ENCODE measurements around the gene NYAP2. TPM values are rescaled to one million over a fixed set of nuclear protein-coding genes. Genes with fewer than 3 reads are reported as not detected.

Gene NYAP2
- polyA plus RNA-seq, 1 experiment = not detected

DNA sequence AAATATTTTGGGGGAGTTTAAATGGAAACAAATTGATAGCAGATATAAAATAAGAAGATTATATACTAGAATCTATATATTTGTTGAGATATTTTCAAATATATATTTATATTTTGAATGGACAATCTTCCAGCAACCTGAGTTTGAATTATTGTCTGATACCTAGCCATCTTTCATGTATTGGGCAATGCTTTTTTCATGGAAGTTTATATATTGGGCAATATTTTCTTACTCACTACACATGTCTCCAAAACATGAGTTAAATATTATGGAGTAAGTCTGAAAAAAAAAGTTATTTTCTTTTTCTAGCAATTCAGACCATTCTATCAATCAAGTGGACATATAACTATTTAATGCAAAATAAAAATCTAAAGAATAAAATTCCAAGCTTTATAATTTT lies 295.2 kb downstream of the NYAP2 start:
- DNase-seq (ENCODE audit: low read depth, low spot score) = no peak
- Histone ChIP-seq H3K27ac (ENCODE audit: low read depth, low read length) (no peak overlapping the region), H3K4me3 (ENCODE audit: low read depth, low read length) (no peak overlapping the region), H3K9me3 (ENCODE audit: control insufficient read depth, insufficient read depth, low read length) (no peaks in the 10 kb centered on the region), H3K27me3 (ENCODE audit: control insufficient read depth, insufficient read depth, low read length) (no peaks in the 10 kb centered on the region)
- CTCF ChIA-PET = interaction anchor here (0.6 kb wide), 1 partner anchor 1544 kb away, joined by 4 read pairs; no protein-coding TSS in a partner anchor
- TF ChIP-seq, protein P1, sequence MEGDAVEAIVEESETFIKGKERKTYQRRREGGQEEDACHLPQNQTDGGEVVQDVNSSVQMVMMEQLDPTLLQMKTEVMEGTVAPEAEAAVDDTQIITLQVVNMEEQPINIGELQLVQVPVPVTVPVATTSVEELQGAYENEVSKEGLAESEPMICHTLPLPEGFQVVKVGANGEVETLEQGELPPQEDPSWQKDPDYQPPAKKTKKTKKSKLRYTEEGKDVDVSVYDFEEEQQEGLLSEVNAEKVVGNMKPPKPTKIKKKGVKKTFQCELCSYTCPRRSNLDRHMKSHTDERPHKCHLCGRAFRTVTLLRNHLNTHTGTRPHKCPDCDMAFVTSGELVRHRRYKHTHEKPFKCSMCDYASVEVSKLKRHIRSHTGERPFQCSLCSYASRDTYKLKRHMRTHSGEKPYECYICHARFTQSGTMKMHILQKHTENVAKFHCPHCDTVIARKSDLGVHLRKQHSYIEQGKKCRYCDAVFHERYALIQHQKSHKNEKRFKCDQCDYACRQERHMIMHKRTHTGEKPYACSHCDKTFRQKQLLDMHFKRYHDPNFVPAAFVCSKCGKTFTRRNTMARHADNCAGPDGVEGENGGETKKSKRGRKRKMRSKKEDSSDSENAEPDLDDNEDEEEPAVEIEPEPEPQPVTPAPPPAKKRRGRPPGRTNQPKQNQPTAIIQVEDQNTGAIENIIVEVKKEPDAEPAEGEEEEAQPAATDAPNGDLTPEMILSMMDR (IDR thresholded peaks at IDR 0.05; ENCODE audit: low read depth, low read length) = no peak
- POLR2A ChIA-PET = no interaction called here

DNA sequence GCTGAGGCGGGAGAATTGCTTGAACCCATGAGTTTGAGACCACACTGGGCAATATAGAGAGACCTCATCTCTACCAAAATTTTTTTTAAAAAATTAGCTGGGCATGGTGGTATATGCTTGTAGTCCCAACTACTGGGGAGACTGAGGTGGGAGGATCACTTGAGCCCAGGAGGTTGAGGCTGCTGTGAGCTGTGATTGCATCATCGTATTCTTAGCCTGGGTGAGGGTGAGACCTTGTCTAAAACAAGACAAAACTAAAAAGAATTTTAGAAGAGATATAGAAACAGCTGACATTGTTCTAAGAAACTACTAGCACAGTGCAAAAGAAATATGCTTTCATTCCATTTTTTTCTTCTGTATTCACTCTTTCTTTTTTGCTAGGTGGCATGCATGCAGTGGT lies 298.4 kb downstream of the NYAP2 start:
- POLR2A ChIA-PET = no interaction called here

More for the DNA sequence above, 298.4 kb downstream of the NYAP2 start:
- Histone ChIP-seq H3K9me3 (ENCODE audit: control insufficient read depth, insufficient read depth, low read length) (no peaks in the 10 kb centered on the region), H3K27me3 (ENCODE audit: control insufficient read depth, insufficient read depth, low read length) (no peaks in the 10 kb centered on the region), H3K27ac (ENCODE audit: low read depth, low read length) (no peak overlapping the region), H3K4me3 (ENCODE audit: low read depth, low read length) (no peak overlapping the region)
- CTCF ChIA-PET = no interaction called here
- TF ChIP-seq, protein P1 (IDR thresholded peaks at IDR 0.05; ENCODE audit: low read depth, low read length) = no peak
- DNase-seq (ENCODE audit: low read depth, low spot score) = no peak

Small RNA genes lying within 50 kb of the gene (small RNA-seq; reads per million reads assigned to genes)
- not detected for gene AC016717.1 (ENCODE audit: insufficient read length, low read depth)

All from AG04450 (cell line).